Esophagus (tissue), 2 donors: Measurements from ENCODE around the gene ZNF32. TPM values are rescaled to one million over a fixed set of nuclear protein-coding genes. Genes with fewer than 3 reads are reported as not detected.

Experiments used
- H3K27ac ChIP-seq, 2 donors: one replicate each; pipeline ENCODE4 v1.5.1; 2013; ENCODE audit warnings: low read depth in 2 of 2, mild to moderate bottlenecking in 2 of 2, inconsistent platforms in 1 of 2, low read length in 1 of 2, moderate library complexity in 1 of 2
- H3K27me3 ChIP-seq, 2 donors: one replicate each; pipeline ENCODE4 v1.6.1; 2013; ENCODE audit warnings: low read length in 2 of 2, control low read depth in 1 of 2, mild to moderate bottlenecking in 1 of 2; ENCODE audit not compliant: insufficient read depth in 2 of 2, control insufficient read depth in 1 of 2
- H3K36me3 ChIP-seq, 2 donors: one replicate each; pipeline ENCODE4 v1.6.1; 2013; ENCODE audit warnings: low read length in 1 of 2; ENCODE audit not compliant: control insufficient read depth in 2 of 2, insufficient read depth in 2 of 2
- H3K4me1 ChIP-seq, 2 donors: one replicate each; pipeline ENCODE4 v1.6.1; 2013; ENCODE audit warnings: low read length in 1 of 2; ENCODE audit not compliant: control insufficient read depth in 2 of 2, insufficient read depth in 2 of 2
- H3K4me3 ChIP-seq, 2 donors: one replicate each; pipeline ENCODE4 v1.5.1; 2013; ENCODE audit warnings: low read length in 2 of 2, mild to moderate bottlenecking in 2 of 2, low read depth in 1 of 2, moderate library complexity in 1 of 2
- H3K9me3 ChIP-seq, 2 donors: one replicate each; pipeline ENCODE4 v1.6.1; 2013; ENCODE audit warnings: mild to moderate bottlenecking in 2 of 2, low read depth in 1 of 2, low read length in 1 of 2, moderate library complexity in 1 of 2; ENCODE audit not compliant: control insufficient read depth in 2 of 2, insufficient read depth in 1 of 2
- WGBS, 2 donors: extraction: QIAGEN DNeasy Blood & Tissue Kit; methylation state at CpG; one replicate each; pipeline ENCODE4 v1.1.7; 2013; 5-methylcytosine and 5-hydroxymethylcytosine counted together
- polyA plus RNA-seq, 2 donors: library from polyadenylated mRNA; stranded (reverse); fragments of 200-250 nt; gene quantifications; one replicate each; pipeline ENCODE4 v1.2.3, GENCODE V29; 2013
- donor health status: healthy with polysubstance abuse.
- donor health status: Bipolar disorder and iron deficiency.

The ZNF32 gene
- polyA plus RNA-seq, 2 donors: 19.9 to 23.0 TPM

DNA sequence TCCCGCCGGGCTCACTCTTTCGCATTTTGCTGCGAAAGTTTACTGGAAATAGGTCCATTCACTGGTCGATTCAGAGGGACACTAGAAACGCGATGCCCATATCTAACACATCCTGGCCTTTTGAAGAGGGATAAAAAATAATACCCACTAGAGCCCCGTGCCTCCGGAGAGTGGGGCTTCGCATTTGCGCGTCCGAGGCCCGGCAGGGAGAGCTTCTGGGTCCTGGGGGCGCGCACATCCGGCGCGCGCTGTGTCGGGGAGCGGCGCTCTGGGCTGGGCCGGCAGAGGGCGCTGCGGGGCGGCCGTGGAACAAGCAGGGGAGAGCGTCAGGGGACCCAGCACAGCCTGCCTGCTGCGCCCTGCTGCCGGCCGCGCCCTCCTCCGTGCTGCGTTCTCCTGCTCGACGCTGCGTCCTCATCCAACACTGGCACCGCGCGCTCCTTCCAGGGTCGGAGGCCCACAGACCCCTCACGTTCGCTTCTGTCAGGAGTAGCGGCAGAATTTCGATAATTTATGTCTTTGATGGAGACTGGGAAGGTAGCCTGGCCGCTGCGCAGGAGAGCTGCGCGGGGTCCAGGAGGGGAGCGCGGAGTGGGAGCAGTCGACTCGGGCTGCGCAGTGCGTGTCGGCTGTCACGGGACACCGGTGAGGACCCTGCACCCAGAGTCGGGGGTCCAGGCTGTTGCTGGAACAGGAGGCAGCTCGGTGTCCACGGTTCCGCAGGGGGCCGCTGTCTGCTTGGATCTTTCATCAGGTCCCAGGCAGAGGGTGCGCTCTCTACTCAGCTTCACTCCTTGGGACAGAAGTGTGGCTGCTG lies 41.5 kb upstream of the ZNF32 start:
- no peaks in the 10 kb centered on the region for H3K27me3 ChIP-seq
- WGBS, 2 donors: 2% methylated on average over 65 of the region's 65 CpGs

GRCh38 chr10:43689618-43689954 lies 40.9 kb upstream of the ZNF32 start:
- H3K9me3 ChIP-seq: no peaks in the 10 kb centered on the region
- peak overlapping the region; percentile 57 to 59 for H3K27ac ChIP-seq
- WGBS, 2 donors: 0 to 2% methylated on average over 25 of the region's 25 CpGs
- H3K4me1 ChIP-seq: peaks cover 0 to 5% of the 10 kb centered on the region in 2 donors
- H3K4me3 ChIP-seq: peak overlapping the region; percentile 46 to 50
- no peaks in the 10 kb centered on the region for H3K27me3 ChIP-seq
- H3K36me3 ChIP-seq: no peaks in the 10 kb centered on the region

More for the DNA sequence above, 41.5 kb upstream of the ZNF32 start:
- Histone ChIP-seq H3K4me1 (peaks cover 0 to 5% of the 10 kb centered on the region in 2 donors), H3K36me3 (no peaks in the 10 kb centered on the region), H3K4me3 (peak overlapping the region; percentile 46 to 50), H3K27ac (peak overlapping the region; percentile 57 to 59), H3K9me3 (no peaks in the 10 kb centered on the region)

DNA sequence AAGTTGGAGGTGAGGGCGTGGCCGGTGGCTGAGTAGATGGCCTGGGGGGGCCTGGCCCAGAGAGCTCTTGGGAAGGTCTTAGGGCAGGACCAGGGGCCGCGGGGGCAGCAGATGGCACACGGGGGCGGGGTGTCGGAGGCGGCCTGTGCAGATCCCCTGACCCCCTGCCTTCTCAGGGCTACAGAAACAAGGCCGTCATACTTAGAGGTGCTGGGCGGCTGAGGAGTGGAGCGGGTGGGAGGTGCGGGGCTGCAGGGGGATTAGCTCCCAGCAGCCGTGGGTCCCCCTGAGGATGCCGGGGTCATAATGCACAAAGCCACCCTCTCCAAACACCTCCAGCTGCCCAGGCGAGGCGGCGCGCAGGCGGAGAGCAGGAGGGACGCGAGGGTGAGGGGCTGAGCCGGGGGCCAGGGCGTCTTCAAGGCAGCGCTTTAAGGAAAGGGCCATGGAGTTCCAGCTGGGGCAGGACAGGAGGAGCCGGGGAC lies 40.4 kb upstream of the ZNF32 start:
- peak overlapping the region; percentile 46 to 50 for H3K4me3 ChIP-seq
- no peaks in the 10 kb centered on the region for H3K27me3 ChIP-seq
- 62 to 70% methylated on average over 23 to 25 of the region's 25 CpGs for WGBS, 2 donors
- no peaks in the 10 kb centered on the region for H3K36me3 ChIP-seq
- peaks cover 0 to 5% of the 10 kb centered on the region in 2 donors for H3K4me1 ChIP-seq
- H3K9me3 ChIP-seq: no peaks in the 10 kb centered on the region
- no peak overlapping the region for H3K27ac ChIP-seq

DNA sequence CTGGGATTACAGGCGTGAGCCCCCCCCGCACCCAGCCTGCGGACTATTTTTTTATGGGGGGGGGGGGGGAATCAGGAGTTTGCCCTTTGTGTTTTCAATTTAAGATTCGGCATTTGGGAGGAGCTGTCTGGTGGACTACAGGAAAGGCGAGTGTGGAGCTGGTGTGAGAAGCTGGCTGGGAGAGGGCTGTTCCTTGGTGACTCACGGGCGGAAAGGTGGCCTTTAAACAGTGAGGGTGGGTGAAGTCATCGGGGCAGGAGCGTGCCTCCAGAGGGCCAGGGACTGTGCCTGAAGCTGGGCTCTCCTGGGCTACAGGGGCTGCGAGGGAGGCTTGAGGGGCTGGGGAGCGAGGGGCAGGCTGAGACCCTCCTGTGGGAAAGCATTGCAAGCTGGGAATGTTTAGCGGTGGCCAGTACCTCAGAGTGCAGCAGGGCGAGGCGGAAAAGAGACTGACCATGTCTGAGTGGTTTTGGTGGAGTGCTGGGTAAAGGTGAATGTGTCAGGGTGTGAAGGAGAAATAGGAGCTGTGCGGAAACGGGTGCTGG lies 39.7 kb upstream of the ZNF32 start:
- Histone ChIP-seq H3K27ac (no peak overlapping the region), H3K36me3 (no peaks in the 10 kb centered on the region), H3K4me1 (peaks cover 0 to 5% of the 10 kb centered on the region in 2 donors), H3K4me3 (no peak overlapping the region), H3K9me3 (no peaks in the 10 kb centered on the region), H3K27me3 (no peaks in the 10 kb centered on the region)
- 90 to 95% methylated on average over 16 of the region's 16 CpGs for WGBS, 2 donors

GRCh38 chr10:43687373-43687772 lies 38.7 kb upstream of the ZNF32 start:
- 76 to 81% methylated on average over 7 of the region's 7 CpGs for WGBS, 2 donors
- H3K9me3 ChIP-seq: no peaks in the 10 kb centered on the region
- H3K27ac ChIP-seq: no peak overlapping the region
- H3K36me3 ChIP-seq: no peaks in the 10 kb centered on the region
- peaks cover 0 to 5% of the 10 kb centered on the region in 2 donors for H3K4me1 ChIP-seq
- no peak overlapping the region for H3K4me3 ChIP-seq
- H3K27me3 ChIP-seq: no peaks in the 10 kb centered on the region

- WGBS, 2 donors: 83 to 85% methylated on average over 6 of the region's 6 CpGs
- H3K36me3 ChIP-seq: no peaks in the 10 kb centered on the region
- no peaks in the 10 kb centered on the region for H3K9me3 ChIP-seq
- H3K27me3 ChIP-seq: no peaks in the 10 kb centered on the region
- no peak overlapping the region for H3K4me3 ChIP-seq
- H3K4me1 ChIP-seq: peaks cover 0 to 5% of the 10 kb centered on the region in 2 donors
- H3K27ac ChIP-seq: no peak overlapping the region
These were observed 37.7 kb upstream of the ZNF32 start for GRCh38 chr10:43686414-43686813.

- Histone ChIP-seq H3K27me3 (no peaks in the 10 kb centered on the region), H3K27ac (no peak overlapping the region), H3K4me1 (peaks cover 0 to 5% of the 10 kb centered on the region in 2 donors), H3K36me3 (no peaks in the 10 kb centered on the region), H3K4me3 (no peak overlapping the region), H3K9me3 (no peaks in the 10 kb centered on the region)
- 78 to 86% methylated on average over 8 of the region's 8 CpGs for WGBS, 2 donors
These were observed 37.1 kb upstream of the ZNF32 start for GRCh38 chr10:43685744-43686143.

DNA sequence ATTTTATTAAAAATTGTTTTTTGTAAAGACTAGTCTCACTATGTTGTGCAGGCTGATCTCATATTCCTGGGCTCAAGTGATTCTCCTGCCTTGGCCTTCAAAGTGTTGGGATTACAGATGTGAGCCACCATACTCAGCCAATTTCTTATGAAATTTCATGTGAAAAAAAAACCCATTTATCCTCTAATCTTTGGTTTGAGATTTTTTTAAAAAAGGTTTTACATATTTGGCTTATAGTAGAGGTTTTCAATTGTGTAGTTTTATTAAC lies 35.5 kb upstream of the ZNF32 start:
- Histone ChIP-seq H3K36me3 (no peaks in the 10 kb centered on the region), H3K27ac (no peak overlapping the region), H3K27me3 (no peaks in the 10 kb centered on the region), H3K9me3 (no peaks in the 10 kb centered on the region), H3K4me3 (no peak overlapping the region), H3K4me1 (peaks cover 0 to 6% of the 10 kb centered on the region in 2 donors)

DNA sequence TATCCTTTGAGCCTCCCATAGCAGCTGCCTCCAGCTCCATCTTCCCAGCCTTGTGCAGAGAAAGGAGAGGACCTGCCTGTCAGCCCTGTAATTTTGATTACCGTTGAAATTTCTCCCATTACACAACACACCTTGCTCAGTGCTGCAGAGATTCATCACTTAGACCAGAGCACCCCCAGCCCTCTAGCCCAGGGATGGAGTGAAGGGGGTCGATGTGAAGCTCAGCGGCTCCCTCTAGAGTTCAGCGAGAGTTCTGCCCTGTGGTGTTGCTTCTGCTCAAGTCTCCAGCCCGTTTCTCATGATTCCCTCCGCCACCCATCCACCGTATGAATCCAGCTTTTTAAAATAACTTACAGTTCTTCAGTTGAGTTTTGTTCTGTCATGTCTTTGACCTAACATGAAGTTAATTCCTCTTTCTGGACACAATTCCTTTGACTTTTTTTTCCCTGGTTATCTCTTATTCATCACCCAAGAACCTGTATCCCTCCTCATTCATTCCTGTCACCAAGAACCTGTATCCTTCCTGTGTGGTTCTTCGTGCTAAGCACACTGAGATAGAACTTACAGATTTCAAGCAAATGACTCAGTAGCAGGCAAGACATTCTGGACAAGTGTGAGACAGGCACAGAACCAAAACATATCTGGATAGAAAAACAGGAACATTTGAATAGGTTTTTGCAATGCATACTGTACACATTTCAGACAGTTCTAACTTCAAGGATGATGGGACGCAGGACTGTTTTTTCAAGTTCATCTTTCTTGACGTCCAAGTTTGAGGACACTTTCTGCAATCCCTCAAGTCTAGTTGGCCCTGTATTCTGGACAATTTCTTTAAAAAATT lies 35.0 kb upstream of the ZNF32 start:
- Histone ChIP-seq H3K4me3 (no peak overlapping the region), H3K36me3 (no peaks in the 10 kb centered on the region), H3K4me1 (peaks cover 0 to 6% of the 10 kb centered on the region in 2 donors), H3K27ac (no peak overlapping the region), H3K9me3 (no peaks in the 10 kb centered on the region), H3K27me3 (no peaks in the 10 kb centered on the region)
- 41 to 44% methylated on average over 10 of the region's 10 CpGs for WGBS, 2 donors
